IMR-90 (cell line): ENCODE measurements around the gene SLC66A2. TPM values are rescaled to one million over a fixed set of nuclear protein-coding genes. Genes with fewer than 3 reads are reported as not detected.

ENCODE experiments used
- ATAC-seq: fragments of 200-7000 bp; cut with Tn5 transposase; 2 replicates; pipeline ENCODE4 v1.9.1; 2020; ENCODE audit warnings: low read depth, mild to moderate bottlenecking, moderate library complexity
- BruUV-seq: library from RNA; stranded (reverse); fragments of 400-500 nt; replicated peaks from 2 replicates; lab custom pipeline; 2021; lab: Mats Ljungman, UMichigan
- CTCF ChIA-PET: fragments of 300-600 bp; formaldehyde crosslinking; extraction: SDS; loops from one replicate; lab custom pipeline; 2021; ENCODE audit warnings: antibody characterized with exemption; lab: Yijun Ruan, JAX
- POLR2A ChIA-PET: fragments of 300-600 bp; sonication (Branson Sonifier 250); formaldehyde crosslinking; loops from one replicate; lab custom pipeline; 2022; ENCODE audit warnings: antibody characterized with exemption; ENCODE audit not compliant: unreplicated experiment; lab: Charles Lee
- DNase-seq: peaks from one replicate; pipeline ENCODE4 v3.0.0; 2013
- H2AFZ ChIP-seq: replicated peaks from 2 replicates; pipeline ENCODE3; 2013; ENCODE audit warnings: low read length, mild to moderate bottlenecking; ENCODE audit not compliant: poor library complexity
- H2AK5ac ChIP-seq: 2 replicates; pipeline ENCODE4 v1.6.1; 2013; ENCODE audit warnings: low read depth, low read length, inconsistent platforms
- H2AK9ac ChIP-seq: replicated peaks from 2 replicates; pipeline ENCODE3; 2013; ENCODE audit warnings: mild to moderate bottlenecking, low read depth, low read length, moderate library complexity; ENCODE audit not compliant: poor library complexity
- H2BK120ac ChIP-seq: 2 replicates; pipeline ENCODE4 v1.6.1; 2013; ENCODE audit warnings: low read depth, low read length, inconsistent platforms
- H2BK15ac ChIP-seq: 3 replicates; pipeline ENCODE4 v1.6.1; 2013; ENCODE audit warnings: low read depth, low read length, inconsistent platforms
- H2BK20ac ChIP-seq: 2 replicates; pipeline ENCODE4 v1.6.1; 2013; ENCODE audit warnings: low read depth, mild to moderate bottlenecking, inconsistent platforms, low read length, moderate library complexity
- H2BK5ac ChIP-seq: 2 replicates; pipeline ENCODE4 v1.6.1; 2013; ENCODE audit warnings: mild to moderate bottlenecking, low read depth, low read length, inconsistent platforms; ENCODE audit not compliant: poor library complexity, severe bottlenecking
- H3K14ac ChIP-seq: replicated peaks from 2 replicates; pipeline ENCODE4 v1.6.1; 2013; ENCODE audit warnings: low read depth, low read length, inconsistent platforms
- H3K18ac ChIP-seq: 2 replicates; pipeline ENCODE4 v1.6.1; 2013; ENCODE audit warnings: low read depth, low read length, control low read depth
- H3K23ac ChIP-seq: 2 replicates; pipeline ENCODE4 v1.6.1; 2013; ENCODE audit warnings: low read depth, low read length, inconsistent platforms
- H3K27ac ChIP-seq: 2 replicates; pipeline ENCODE4 v1.5.1; 2013; ENCODE audit warnings: mild to moderate bottlenecking, control low read depth, low read length; ENCODE audit not compliant: insufficient read depth
- H3K27me3 ChIP-seq: 2 replicates; pipeline ENCODE4 v1.6.1; 2013; ENCODE audit warnings: low read length; ENCODE audit not compliant: control insufficient read depth, insufficient read depth
- H3K36me3 ChIP-seq: 2 replicates; pipeline ENCODE4 v1.6.1; 2013; ENCODE audit warnings: low read length, mixed read lengths; ENCODE audit not compliant: control insufficient read depth, insufficient read depth
- H3K4ac ChIP-seq: 2 replicates; pipeline ENCODE4 v1.6.1; 2013; ENCODE audit warnings: low read depth, low read length, inconsistent platforms
- H3K4me1 ChIP-seq: 2 replicates; pipeline ENCODE4 v1.6.1; 2013; ENCODE audit warnings: low read length, mixed read lengths; ENCODE audit not compliant: control insufficient read depth, insufficient read depth
- H3K4me2 ChIP-seq: 2 replicates; pipeline ENCODE4 v1.6.1; 2013; ENCODE audit warnings: low read depth, mild to moderate bottlenecking, control low read depth, low read length, moderate library complexity
- H3K4me3 ChIP-seq: 2 replicates; pipeline ENCODE4 v1.5.1; 2013; ENCODE audit warnings: low read depth, mild to moderate bottlenecking, control low read depth, low read length, moderate library complexity; ENCODE audit not compliant: insufficient read depth
- H3K56ac ChIP-seq: 2 replicates; pipeline ENCODE4 v1.6.1; 2013; ENCODE audit warnings: low read length, inconsistent platforms; ENCODE audit not compliant: insufficient read depth; ENCODE audit errors: extremely low read depth
- H3K79me1 ChIP-seq, 2 experiments: 2 replicates each; pipeline ENCODE4 v1.6.1; 2013; ENCODE audit warnings: low read length in 2 of 2, inconsistent platforms in 1 of 2, low read depth in 1 of 2
- H3K9ac ChIP-seq: 2 replicates; pipeline ENCODE4 v1.6.1; 2013; ENCODE audit warnings: low read depth, low read length, control low read depth
- H3K9me1 ChIP-seq: 2 replicates; pipeline ENCODE4 v1.6.1; 2013; ENCODE audit warnings: low read length, inconsistent platforms; ENCODE audit not compliant: insufficient read depth
- H3K9me3 ChIP-seq: 2 replicates; pipeline ENCODE4 v1.6.1; 2013; ENCODE audit warnings: low read length; ENCODE audit not compliant: control insufficient read depth, insufficient read depth
- H4K20me1 ChIP-seq: 2 replicates; pipeline ENCODE4 v1.6.1; 2013; ENCODE audit warnings: low read length, inconsistent platforms; ENCODE audit not compliant: insufficient read depth
- H4K5ac ChIP-seq: 2 replicates; pipeline ENCODE4 v1.6.1; 2013; ENCODE audit warnings: mild to moderate bottlenecking, low read depth, low read length, control low read depth
- H4K8ac ChIP-seq, 2 experiments: 2 replicates each; pipeline ENCODE4 v1.6.1; 2013; ENCODE audit warnings: low read depth in 2 of 2, low read length in 2 of 2, control low read depth in 1 of 2, inconsistent platforms in 1 of 2
- H4K91ac ChIP-seq: 2 replicates; pipeline ENCODE4 v1.6.1; 2013; ENCODE audit warnings: low read depth, low read length, inconsistent platforms; ENCODE audit not compliant: insufficient read depth
- BHLHE40 ChIP-seq: fragments of 150-350 bp; IDR thresholded peaks from 2 replicates; pipeline ENCODE4 v1.6.1; 2016; ENCODE audit warnings: mild to moderate bottlenecking, low read depth, low read length
- CHD1 ChIP-seq: IDR thresholded peaks from 2 replicates; pipeline ENCODE4 v1.6.1; 2012; ENCODE audit warnings: low read depth, low read length, improper control_type of control experiment
- CTCF ChIP-seq: conservative IDR thresholded peaks from 2 replicates; pipeline ENCODE4 v1.5.1; 2012; ENCODE audit warnings: mild to moderate bottlenecking, low read depth, low read length, improper control_type of control experiment
- ELK1 ChIP-seq: fragments of 150-350 bp; IDR thresholded peaks from 2 replicates; pipeline ENCODE4 v1.6.1; 2016; ENCODE audit warnings: low read depth, mild to moderate bottlenecking, low read length, moderate library complexity, borderline replicate concordance
- FOS ChIP-seq: fragments of 150-350 bp; IDR thresholded peaks from 2 replicates; pipeline ENCODE4 v1.6.1; 2016; ENCODE audit warnings: low read depth, low read length
- MAFK ChIP-seq: IDR thresholded peaks from 2 replicates; pipeline ENCODE4 v1.6.1; 2012; ENCODE audit warnings: low read depth, low read length, improper control_type of control experiment
- MAZ ChIP-seq: IDR thresholded peaks from 2 replicates; pipeline ENCODE4 v1.6.1; 2012; ENCODE audit warnings: low read depth, mild to moderate bottlenecking, low read length, improper control_type of control experiment, moderate library complexity, borderline replicate concordance
- MXI1 ChIP-seq: IDR thresholded peaks from 2 replicates; pipeline ENCODE4 v1.6.1; 2012; ENCODE audit warnings: low read depth, mild to moderate bottlenecking, low read length, moderate library complexity, borderline replicate concordance
- NFE2L2 ChIP-seq: fragments of 150-350 bp; IDR thresholded peaks from 2 replicates; pipeline ENCODE4 v1.6.1; 2016; ENCODE audit warnings: low read depth, mild to moderate bottlenecking, low read length
- POLR2A ChIP-seq: IDR thresholded peaks from 2 replicates; pipeline ENCODE4 v1.6.1; 2012; ENCODE audit warnings: mild to moderate bottlenecking, low read depth, low read length
- RAD21 ChIP-seq: IDR thresholded peaks from 2 replicates; pipeline ENCODE4 v1.6.1; 2012; ENCODE audit warnings: low read length, improper control_type of control experiment
- RCOR1 ChIP-seq: IDR thresholded peaks from 2 replicates; pipeline ENCODE4 v1.6.1; 2012; ENCODE audit warnings: mild to moderate bottlenecking, low read length, improper control_type of control experiment; ENCODE audit not compliant: insufficient replicate concordance
- RFX5 ChIP-seq: IDR thresholded peaks from 2 replicates; pipeline ENCODE4 v1.8.0; 2012; ENCODE audit warnings: low read depth, mild to moderate bottlenecking, low read length, moderate library complexity
- USF2 ChIP-seq: fragments of 150-350 bp; IDR thresholded peaks from 2 replicates; pipeline ENCODE4 v1.6.1; 2017; ENCODE audit warnings: mild to moderate bottlenecking, antibody characterized with exemption, low read length, low read depth
- WGBS, 2 experiments: methylation state at CpG; one replicate each; pipeline versions ENCODE4 v1.1.5 to v1.1.7; 2013; ENCODE audit warnings: missing lambda C conversion rate in 2 of 2; ENCODE audit not compliant: insufficient read length in 1 of 2; ENCODE audit errors: extremely low coverage in 2 of 2; 5-methylcytosine and 5-hydroxymethylcytosine counted together
- dilution Hi-C: fragments of 300-500 bp; cut with HindIII; formaldehyde crosslinking; loops from one replicate; pipeline ENCODE4 v1.14.3; 2018; ENCODE audit warnings: low sequenced_read_pairs; ENCODE audit not compliant: unreplicated experiment
- in situ Hi-C: fragments of 300-500 bp; cut with MboI; formaldehyde crosslinking; loops from 3 replicates; pipeline ENCODE4 v1.14.3; 2019; ENCODE audit warnings: low sequenced_read_pairs, inconsistent platforms, mixed read lengths
- intact Hi-C: fragments of 100-400 bp; cut with micrococcal nuclease; formaldehyde crosslinking; loops from 2 replicates; pipeline ENCODE4 v1.10.0; 2022
- polyA plus RNA-seq, 3 experiments: library from polyadenylated mRNA; depleted of rRNA; stranded (reverse); fragments of >200 nt; gene quantifications; 2 replicates each; pipeline ENCODE4 v1.2.3, GENCODE V29; 2012; ENCODE audit warnings: low replicate concordance in 1 of 3
- total RNA-seq: library from RNA; depleted of rRNA; stranded (reverse); fragments of >200 nt; gene quantifications from 2 replicates; pipeline ENCODE4 v1.2.3, GENCODE V29; 2012

The SLC66A2 gene
- total and polyA plus RNA-seq, 2 of the 4 experiments (the other 2 are of a cell fraction): 17.6 to 23.5 TPM

GRCh38 chr18:79988071-79988450 is 36.6 kb upstream of the SLC66A2 start:
- Histone ChIP-seq H2BK15ac (no peak overlapping the region; the same call in 2 of the 3 replicates), H3K56ac (peak overlapping the region; percentile 39), H4K8ac (peak overlapping the region; percentile 82 to 98; a peak in 3 of 4 replicates), H3K36me3 (peaks cover 9% of the 10 kb centered on the region), H3K27ac (peak overlapping the region; percentile 94), H3K4me3 (peak overlapping the region; percentile 85), H4K5ac (peak overlapping the region; percentile 66), H3K4ac (peak overlapping the region; percentile 96), H3K23ac (peak overlapping the region; percentile 94), H3K9me1 (peaks cover 6% of the 10 kb centered on the region; the same call in 1 of the 2 replicates), H2AK9ac (peak overlapping the region; percentile 97), H2BK5ac (peak overlapping the region; percentile 85), H3K14ac (peak overlapping the region; percentile 95), H3K9ac (peak overlapping the region; percentile 96), H4K91ac (peak overlapping the region; percentile 91), H3K18ac (peak overlapping the region; percentile 21; the same call in 1 of the 2 replicates), H3K9me3 (no peaks in the 10 kb centered on the region), H2BK120ac (peak overlapping the region; percentile 25; the same call in 1 of the 2 replicates), H2AK5ac (peak overlapping the region; percentile 100), H3K79me1 (peaks cover 9 to 42% of the 10 kb centered on the region in 2 experiments), H3K4me1 (peaks cover 7% of the 10 kb centered on the region), H2AFZ (peak overlapping the region; percentile 98), H3K27me3 (no peaks in the 10 kb centered on the region), H2BK20ac (no peak overlapping the region), H3K4me2 (peak overlapping the region; percentile 86), H4K20me1 (peaks cover 49% of the 10 kb centered on the region)
- BruUV-seq: no TSS peak
- DNase-seq (peak; percentile 28), ATAC-seq (peak; percentile 67)
- in situ Hi-C loops (no loop called here), dilution Hi-C loops (no loop called here), intact Hi-C loops (loop anchor here (1.0 to 5.0 kb wide), 2 partner anchors 46 to 144 kb away; partner anchors contain the start of gene RBFA)
- ChIA-PET POLR2A (interaction anchor here (0.7 kb wide), 1 partner anchor 196 kb away, joined by 3 read pairs; no protein-coding TSS in a partner anchor), CTCF (no interaction called here)
- TF ChIP-seq RFX5 (no peak), MAFK (no peak), NFE2L2 (no peak), USF2 (no peak), CTCF (peak; percentile 40), RAD21 (peak; percentile 27), RCOR1 (no peak), BHLHE40 (no peak), ELK1 (no peak), FOS (no peak), MAZ (peak; percentile 22; the same call in 1 of the 2 replicates), CHD1 (no peak; the same call in 1 of the 2 replicates), MXI1 (peak; percentile 42; the same call in 1 of the 2 replicates), POLR2A (no peak)
- 0% methylated on average over 41 of the region's 48 CpGs; no CpG with 5 or more reads in 1 of the 2 experiments for WGBS, 2 experiments
